PC-3 (cell line): ENCODE measurements around the gene AUH.

Source experiments
- EZH2 ChIP-seq: fragments of 300-600 bp; sonication (generic); IDR thresholded peaks from one replicate; pipeline ENCODE4 v1.6.1; 2017; ENCODE audit warnings: antibody characterized with exemption, mild to moderate bottlenecking, low read length; ENCODE audit not compliant: unreplicated experiment
- TF ChIP-seq, protein P1 (sequence below): fragments of 300-600 bp; sonication (generic); conservative IDR thresholded peaks from 2 replicates; pipeline ENCODE4 v1.5.1; 2017; ENCODE audit warnings: antibody characterized with exemption, low read depth, mild to moderate bottlenecking, low read length

DNA sequence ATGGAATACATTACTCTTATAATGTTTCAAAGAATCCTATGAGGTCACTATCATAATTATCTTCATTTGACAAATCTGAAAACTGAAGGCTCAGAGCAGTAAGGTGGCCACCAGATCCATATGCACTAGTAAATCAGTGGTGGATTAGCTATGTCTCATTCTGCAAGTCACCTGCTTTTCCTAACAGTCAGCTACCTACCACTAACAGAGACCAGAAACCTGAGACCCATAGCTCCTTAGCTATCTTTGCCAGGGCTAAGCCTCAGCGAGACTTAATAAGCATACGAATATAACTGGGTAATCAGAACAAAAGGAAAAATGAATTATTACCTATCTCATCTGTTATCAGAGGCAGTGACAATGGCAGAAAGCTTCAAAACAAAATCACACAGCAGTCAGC is 118.7 kb downstream of the AUH start:
- TF ChIP-seq, protein P1, sequence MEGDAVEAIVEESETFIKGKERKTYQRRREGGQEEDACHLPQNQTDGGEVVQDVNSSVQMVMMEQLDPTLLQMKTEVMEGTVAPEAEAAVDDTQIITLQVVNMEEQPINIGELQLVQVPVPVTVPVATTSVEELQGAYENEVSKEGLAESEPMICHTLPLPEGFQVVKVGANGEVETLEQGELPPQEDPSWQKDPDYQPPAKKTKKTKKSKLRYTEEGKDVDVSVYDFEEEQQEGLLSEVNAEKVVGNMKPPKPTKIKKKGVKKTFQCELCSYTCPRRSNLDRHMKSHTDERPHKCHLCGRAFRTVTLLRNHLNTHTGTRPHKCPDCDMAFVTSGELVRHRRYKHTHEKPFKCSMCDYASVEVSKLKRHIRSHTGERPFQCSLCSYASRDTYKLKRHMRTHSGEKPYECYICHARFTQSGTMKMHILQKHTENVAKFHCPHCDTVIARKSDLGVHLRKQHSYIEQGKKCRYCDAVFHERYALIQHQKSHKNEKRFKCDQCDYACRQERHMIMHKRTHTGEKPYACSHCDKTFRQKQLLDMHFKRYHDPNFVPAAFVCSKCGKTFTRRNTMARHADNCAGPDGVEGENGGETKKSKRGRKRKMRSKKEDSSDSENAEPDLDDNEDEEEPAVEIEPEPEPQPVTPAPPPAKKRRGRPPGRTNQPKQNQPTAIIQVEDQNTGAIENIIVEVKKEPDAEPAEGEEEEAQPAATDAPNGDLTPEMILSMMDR = no peak
- no peak for TF ChIP-seq EZH2
